ENCODE measurements around the gene MKX. TPM values are rescaled to one million over a fixed set of nuclear protein-coding genes. Genes with fewer than 3 reads are reported as not detected.

MKX gene
- total RNA-seq (under 1 TPM in 3 of 4 donors, not detected in 1; 0.06 to 0.24 (median 0.19) TPM), polyA plus RNA-seq (under 1 TPM; 0.01 to 0.07 (median 0.05) TPM)
- long read RNA-seq, donor 1 = 0 reads
- long read RNA-seq, donor 2 = 0 reads

- Histone ChIP-seq H3K4me3 (peak within 1 kb of the TSS; percentile 75), H3K36me3 (ENCODE audit: insufficient read depth in 1 of 2, low read depth in 1 of 2) (no peaks in the 10 kb centered on the region), H3K4me1 (peaks cover 22% of the 10 kb centered on the region), H3K27ac (no peak within 1 kb of the TSS), H3K27me3 (ENCODE audit: insufficient read depth in 3 of 3, low read length in 2 of 3) (peaks cover 4 to 92% (median 34%) of the 10 kb centered on the region in 3 donors), H3K9me3 (no peaks in the 10 kb centered on the region)
- TF ChIP-seq CTCF (IDR thresholded peaks at IDR 0.05) = no peak
- WGBS, 3 donors = 1% methylated on average over 59 to 69 of the region's 69 CpGs
- DNase-seq (peak; percentile 60 to 62), ATAC-seq (peak; percentile 10 to 48 (median 32))
- intact Hi-C loops (cut with DNase I) = loop anchor here in 1 of 2 donors (10.0 kb wide), 1 partner anchor 639 kb away; no protein-coding TSS in a partner anchor
Observed at GRCh38 chr10:27745732-27746396, at the start of gene MKX. Gene MKX, minus strand, starts transcription at chr10:27745819. Its CDS starts 2,404 bp downstream, at chr10:27743415.

- no peak for ATAC-seq
- peak; percentile 17 for TF ChIP-seq CTCF (IDR thresholded peaks at IDR 0.05)
- no peak for DNase-seq
- intact Hi-C loops (cut with DNase I) = no loop called here
- 26 to 33% (median 29%) methylated on average over 1 of the region's 1 CpG for WGBS, 3 donors
- no peak overlapping the region for H3K4me3 ChIP-seq
- H3K9me3 ChIP-seq = no peaks in the 10 kb centered on the region
- no peaks in the 10 kb centered on the region for H3K36me3 ChIP-seq (ENCODE audit: insufficient read depth in 1 of 2, low read depth in 1 of 2)
- H3K4me1 ChIP-seq = no peaks in the 10 kb centered on the region
- peaks cover 0 to 3% (median 0%) of the 10 kb centered on the region in 3 donors for H3K27me3 ChIP-seq (ENCODE audit: insufficient read depth in 3 of 3, low read length in 2 of 3)
- H3K27ac ChIP-seq = no peak overlapping the region
Observed at GRCh38 chr10:27794157-27794556, 48.5 kb upstream of the MKX start.

GRCh38 chr10:27792216-27792615 is 46.6 kb upstream of the MKX start:
- H3K4me1 ChIP-seq = no peaks in the 10 kb centered on the region
- H3K27me3 ChIP-seq (ENCODE audit: insufficient read depth in 3 of 3, low read length in 2 of 3) = peaks cover 0 to 3% (median 0%) of the 10 kb centered on the region in 3 donors
- TF ChIP-seq CTCF (IDR thresholded peaks at IDR 0.05) = no peak
- ATAC-seq (no peak), DNase-seq (no peak)
- H3K4me3 ChIP-seq = no peak overlapping the region
- H3K36me3 ChIP-seq (ENCODE audit: insufficient read depth in 1 of 2, low read depth in 1 of 2) = no peaks in the 10 kb centered on the region
- 84 to 85% (median 85%) methylated on average over 2 of the region's 2 CpGs for WGBS, 3 donors
- H3K27ac ChIP-seq = no peak overlapping the region
- H3K9me3 ChIP-seq = no peaks in the 10 kb centered on the region
- intact Hi-C loops (cut with DNase I) = no loop called here

GRCh38 chr10:27784272-27784671 is 38.7 kb upstream of the MKX start:
- DNase-seq = no peak
- TF ChIP-seq CTCF (IDR thresholded peaks at IDR 0.05) = no peak
- ATAC-seq = no peak
- Histone ChIP-seq H3K27me3 (ENCODE audit: insufficient read depth in 3 of 3, low read length in 2 of 3) (peaks cover 0 to 2% (median 2%) of the 10 kb centered on the region in 3 donors), H3K9me3 (peaks cover 4% of the 10 kb centered on the region), H3K27ac (no peak overlapping the region), H3K36me3 (ENCODE audit: insufficient read depth in 1 of 2, low read depth in 1 of 2) (no peaks in the 10 kb centered on the region), H3K4me1 (no peaks in the 10 kb centered on the region), H3K4me3 (no peak overlapping the region)
- intact Hi-C loops (cut with DNase I) = no loop called here
- 78 to 97% (median 92%) methylated on average over 2 of the region's 2 CpGs for WGBS, 3 donors
